HG03457 (cell line): ENCODE data around the gene TAS2R40.
"Not testable (repeated sequence)": the region's sequence is repeated elsewhere in the genome, so short reads cannot be mapped to it uniquely, and the experiment has no call there.

Source experiments
- ATAC-seq: cut with Tn5 transposase; IDR thresholded peaks from one replicate; pipeline ENCODE4 v1.9.1; 2021; ENCODE audit warnings: moderate number of reproducible peaks; ENCODE audit not compliant: unreplicated experiment

Gene TAS2R40

DNA sequence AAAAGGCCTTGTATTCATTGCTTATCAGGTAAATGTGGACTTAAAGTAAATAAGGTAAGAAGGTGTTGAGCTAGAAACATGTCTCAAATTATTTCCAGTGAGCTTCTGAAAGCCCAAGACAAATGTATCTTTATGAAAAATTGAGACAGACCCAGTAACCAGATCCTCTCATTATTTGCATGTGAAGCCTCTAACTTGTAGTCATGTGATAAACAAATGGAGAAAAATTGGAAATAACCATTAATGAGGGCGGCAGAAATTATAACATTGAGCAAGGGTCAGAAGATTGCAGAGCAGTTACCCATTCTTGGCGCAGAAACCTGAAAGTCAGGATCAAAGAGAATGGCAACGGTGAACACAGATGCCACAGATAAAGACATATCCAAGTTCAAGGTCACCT, at the start of gene TAS2R40:
TSS of gene TAS2R40 (plus strand) at position 301 of the 400 bp plus-strand sequence. CDS start at position 343, 42 bp downstream.
- ATAC-seq = no peak

DNA sequence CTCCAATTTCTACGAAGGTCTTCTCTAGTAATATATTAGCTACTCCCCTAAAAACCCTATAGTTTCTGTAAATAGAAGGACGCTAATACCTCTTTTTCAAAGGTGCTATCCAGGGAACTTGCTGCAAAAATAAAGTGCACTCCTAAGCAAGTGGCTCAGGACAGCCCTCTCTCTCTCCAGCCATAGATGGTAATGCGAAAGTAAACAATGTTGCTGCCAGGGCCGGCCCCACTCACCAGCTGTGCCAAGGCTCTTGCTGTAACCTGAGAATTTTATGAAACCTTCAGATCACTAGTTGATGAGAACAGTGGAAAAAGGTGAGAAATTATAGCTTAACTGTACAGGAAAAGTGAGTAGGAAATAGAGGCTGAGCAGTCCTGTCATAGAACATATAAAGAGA, 49.5 kb upstream of the TAS2R40 start:
- no peak for ATAC-seq

DNA sequence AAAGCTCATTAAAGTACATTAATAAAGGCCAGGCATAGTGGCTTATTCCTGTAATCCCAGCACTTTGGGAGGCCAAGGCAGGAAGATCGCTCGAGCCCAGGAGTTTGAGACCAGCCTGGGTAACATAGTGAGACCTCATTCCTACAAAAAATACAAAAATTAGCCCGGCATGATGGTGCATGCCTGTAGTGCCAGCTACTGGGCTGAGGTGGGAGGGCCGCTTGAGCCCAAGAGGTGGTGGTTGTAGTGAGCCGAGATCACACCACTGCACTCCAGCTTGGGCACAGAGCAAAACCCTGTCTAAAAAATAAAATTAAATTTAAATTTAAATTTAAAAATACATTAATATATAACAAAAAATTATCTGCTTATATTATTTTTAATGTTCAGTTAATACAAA, 45.7 kb upstream of the TAS2R40 start:
- ATAC-seq = no peak

DNA sequence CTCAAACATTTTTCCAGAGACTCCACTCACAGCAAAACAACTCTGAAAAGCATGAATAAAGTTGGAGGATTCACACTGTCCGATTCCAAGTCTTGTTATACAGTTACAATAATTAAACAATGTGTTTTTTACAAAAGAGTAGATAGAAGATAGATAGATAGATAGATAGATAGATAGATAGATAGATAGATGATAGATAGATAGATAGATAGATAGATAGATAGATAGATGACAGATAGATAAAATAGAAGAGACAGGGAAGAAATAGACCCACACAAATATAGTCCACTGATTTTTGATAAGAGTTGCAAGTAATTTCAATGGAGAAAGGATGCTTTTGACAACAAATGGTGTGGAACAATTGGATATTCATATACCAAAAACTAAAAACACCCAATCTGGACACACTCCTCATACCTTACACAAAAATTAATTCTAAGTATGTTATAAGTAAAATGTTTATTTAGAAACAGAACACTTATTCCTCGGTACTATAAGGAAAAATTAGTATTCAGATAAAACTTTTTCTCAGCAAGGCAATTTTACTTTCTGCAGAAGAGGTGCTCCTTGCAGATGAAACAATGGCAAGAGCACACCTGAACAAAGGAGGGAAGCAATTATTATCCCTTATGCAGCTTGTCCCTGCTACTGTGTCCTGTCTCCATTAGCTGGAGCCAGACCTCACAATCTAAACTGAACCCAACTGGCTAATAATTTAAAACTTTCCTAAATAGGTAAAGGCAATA, 44.3 kb upstream of the TAS2R40 start:
- no peak for ATAC-seq

DNA sequence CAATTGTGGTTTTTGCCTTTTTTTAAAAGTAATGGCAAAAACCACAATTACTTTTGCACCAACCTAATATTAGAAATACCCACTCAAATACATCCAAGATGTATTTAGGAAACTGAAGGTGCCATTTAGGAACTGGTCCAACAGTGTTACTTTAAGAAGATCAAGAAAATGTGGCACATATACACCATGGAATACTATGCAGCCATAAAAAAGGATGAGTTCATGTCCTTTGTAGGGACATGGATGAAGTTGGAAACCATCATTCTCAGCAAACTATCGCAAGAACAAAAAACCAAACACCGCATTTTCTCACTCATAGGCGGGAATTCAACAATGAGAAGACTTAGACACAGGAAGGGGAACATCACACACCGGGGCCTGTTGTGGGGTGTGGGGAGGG, 41.1 kb upstream of the TAS2R40 start:
- ATAC-seq = not testable (repeated sequence)

DNA sequence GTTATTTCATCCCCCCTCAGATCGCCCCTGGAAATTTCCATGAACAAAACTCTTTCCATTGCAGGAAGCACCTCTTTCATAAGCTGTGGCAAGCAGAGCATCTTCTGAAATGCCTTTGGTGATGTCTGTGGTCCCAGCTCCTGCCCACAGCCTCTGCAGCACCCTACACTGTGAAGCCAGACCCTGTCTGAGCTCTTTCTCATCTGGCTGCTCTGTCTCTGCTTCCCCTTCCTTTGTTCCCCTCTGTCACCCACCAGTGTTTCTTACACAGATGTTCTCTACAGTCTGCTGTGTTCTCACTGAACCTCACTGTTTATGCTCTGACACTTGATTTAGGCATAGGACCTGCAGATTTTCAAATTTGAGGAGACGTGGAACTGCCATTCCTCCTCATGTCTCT, 40.5 kb upstream of the TAS2R40 start:
- ATAC-seq = no peak

DNA sequence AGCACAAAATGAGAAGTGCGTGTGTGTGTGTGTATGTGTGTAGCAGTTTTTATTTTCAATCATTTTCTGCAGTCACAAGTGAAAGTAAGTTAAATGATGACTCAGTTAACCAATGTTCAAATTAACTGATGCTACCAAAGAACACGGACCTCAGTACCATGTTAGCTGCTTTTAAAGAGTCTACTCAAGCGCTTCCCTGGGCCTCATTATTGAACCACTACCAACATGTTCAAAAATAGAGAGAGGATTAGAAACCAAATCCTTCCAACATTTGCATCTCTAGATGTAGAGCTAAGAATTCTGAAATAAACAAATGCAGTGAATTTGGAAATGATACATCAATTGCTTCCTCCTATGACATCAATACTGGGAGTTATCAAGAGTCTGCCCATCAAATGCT, 38.8 kb upstream of the TAS2R40 start, which contains the start of gene TAS2R39:
TSS of gene TAS2R39 (plus strand) at position 396 of the 400 bp plus-strand sequence. CDS start at position 396, 0 bp downstream.
- no peak for ATAC-seq

DNA sequence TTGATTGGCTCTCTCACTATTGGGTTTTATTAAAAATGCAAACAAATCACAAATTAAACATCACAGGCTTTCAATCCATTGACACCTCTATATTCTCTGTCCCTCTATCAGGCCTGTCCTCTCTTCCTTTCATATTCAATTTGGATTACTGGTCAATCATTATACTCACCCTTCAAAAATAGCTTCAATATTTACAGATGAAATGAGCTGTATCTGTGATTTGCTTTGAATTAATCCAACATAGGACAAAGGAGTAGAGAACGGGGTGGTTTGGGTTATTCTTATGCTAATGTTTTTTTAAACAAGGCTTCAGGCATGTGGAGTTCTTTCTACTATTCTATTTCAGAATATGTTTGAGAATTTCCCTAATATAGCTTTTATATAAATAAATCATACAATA, 36.3 kb upstream of the TAS2R40 start:
- ATAC-seq = no peak

DNA sequence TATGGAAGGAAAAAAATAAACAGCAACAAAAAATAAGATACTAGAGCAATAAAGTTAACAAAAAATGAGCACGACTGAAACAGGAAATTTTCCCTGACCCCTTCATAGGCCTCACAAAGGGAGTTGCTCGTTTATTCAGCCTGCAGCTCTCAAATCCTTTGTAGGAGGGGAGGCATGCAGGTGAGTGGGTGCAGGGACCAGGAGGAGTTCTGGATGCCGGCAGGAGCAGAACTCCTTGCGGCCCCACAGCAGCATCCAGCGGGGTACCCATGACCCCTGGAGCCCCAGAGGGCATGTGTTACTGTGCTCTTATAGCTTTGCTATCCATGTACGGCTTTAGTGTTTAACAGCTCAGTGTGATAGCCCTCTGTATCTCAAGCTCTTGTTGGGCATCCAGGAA, 32.8 kb upstream of the TAS2R40 start:
- ATAC-seq = no peak

DNA sequence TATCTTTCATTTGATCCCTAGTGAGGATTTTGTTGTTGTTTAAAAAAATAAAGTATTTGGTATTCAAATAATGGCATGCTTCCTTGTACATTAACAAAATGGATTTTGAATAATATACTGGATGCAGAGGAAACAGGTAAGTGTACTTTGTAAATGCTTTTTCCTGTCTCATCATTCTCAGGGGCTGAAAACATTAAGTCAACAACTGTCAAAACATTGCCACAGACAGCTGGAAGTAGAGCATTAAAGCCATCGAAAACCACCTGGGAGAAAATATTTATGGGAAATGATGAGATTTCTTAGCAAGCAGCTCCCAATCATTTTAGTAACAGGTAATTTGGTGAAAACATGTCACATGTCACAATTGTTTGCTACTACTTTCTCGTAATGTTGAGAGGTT, 28.0 kb upstream of the TAS2R40 start:
- no peak for ATAC-seq

DNA sequence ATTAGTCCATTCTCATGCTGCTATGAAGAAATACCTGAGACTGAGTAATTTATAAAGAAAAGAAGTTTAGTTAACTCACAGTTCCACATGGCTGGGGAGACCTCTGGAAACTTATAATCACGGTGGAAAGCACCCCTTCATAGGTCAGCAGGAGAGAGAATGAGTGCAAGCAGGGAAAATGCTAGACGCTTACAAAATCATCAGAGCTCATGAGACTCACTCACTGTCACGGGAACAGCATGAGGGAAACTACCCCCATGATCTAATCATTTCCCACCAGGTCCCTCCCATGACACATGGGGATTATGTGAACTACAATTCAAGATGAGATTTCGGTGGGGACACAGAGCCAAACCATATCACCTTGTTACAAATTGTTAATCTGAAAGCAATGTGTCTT, 22.8 kb upstream of the TAS2R40 start:
- ATAC-seq = no peak

DNA sequence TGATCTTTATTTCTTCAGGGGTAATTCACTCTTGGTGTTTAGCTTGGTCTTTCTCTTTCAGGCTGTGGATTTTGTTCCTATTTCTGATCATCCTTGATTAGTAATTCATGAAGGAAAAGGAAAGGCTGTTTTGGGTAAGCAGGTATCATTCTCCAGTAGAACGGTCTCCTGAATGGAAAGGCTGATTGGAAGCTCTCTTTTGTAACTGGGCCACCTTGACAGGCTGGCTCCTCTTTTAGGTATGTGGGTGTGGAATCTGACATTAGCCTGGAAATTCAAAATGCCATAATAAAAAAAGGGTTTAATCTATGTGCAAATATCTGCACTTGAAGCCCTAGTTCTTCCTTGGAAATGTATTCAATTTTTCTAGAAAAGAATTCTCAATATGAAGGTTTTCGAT, 19.7 kb upstream of the TAS2R40 start:
- no peak for ATAC-seq

DNA sequence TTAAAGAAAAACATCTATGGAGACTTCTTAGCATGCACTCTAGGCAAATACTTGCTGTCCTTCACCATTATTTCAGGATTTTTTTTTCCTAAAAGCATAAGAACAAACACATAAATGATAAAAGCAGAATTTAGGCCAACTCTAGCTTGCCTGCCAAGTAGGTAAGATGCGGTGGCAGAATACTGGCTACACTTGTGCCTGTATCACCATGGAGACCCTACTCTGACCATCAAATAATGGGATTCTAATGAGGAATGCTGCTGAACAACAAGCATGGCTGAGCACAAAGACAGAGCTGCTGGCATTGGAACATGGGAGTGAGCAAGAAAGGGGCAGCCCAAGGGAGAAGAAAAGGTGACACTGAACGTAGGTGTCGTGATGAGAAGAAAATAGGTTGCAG, 18.5 kb upstream of the TAS2R40 start:
- no peak for ATAC-seq

DNA sequence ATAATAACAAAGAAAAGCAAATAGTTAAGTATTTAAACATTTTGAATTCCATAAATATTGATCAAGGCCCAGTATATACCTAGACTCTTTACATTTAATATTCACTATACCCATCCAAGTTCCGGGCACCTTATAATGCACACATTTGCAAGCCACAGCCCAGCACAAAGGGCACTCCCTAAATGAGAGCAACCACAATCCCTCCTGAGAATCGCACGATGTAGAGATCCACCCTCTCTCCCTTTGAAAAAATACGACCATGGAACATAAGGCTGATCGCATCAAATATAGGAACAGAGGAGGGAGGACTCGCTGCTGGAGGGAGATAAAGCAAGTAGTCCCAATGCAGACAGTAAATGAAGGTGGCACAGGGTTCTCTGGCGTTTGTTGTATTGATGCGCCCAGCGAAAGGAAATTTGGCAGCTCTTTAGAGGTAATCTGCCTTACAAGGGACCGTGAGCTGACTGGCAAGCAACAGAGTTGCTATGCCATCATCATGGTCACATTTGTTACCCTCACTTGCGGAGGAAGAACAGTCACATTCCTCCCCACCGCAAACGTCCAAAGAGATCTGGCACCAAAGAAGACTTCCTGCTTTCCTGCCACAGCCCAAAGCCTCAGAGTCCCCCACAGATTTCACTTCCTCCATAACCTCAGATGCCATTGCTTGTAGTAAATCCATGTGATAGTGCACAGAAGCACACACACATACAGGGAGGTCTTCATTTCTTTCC, 16.1 kb upstream of the TAS2R40 start:
- ATAC-seq = peak; percentile 88

DNA sequence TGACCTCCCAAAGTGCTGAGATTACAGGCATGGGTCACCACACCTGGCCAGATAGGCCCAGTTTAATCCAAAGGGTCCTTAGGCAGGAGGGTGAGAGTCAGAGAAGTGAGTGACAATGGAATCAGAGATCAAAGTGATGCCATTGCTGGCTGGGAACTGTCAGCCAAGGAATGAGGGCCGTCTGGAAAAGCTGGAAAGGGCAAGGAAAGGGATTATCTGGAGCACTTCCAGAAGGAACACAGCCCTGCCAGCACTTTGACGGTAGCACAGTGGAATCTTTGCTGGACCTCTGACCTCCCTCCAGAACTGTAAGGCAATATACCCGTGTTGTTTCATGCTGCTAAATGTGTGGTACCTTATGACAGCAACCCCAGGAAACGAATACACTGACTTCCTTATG, 11.3 kb upstream of the TAS2R40 start:
- ATAC-seq = no peak

DNA sequence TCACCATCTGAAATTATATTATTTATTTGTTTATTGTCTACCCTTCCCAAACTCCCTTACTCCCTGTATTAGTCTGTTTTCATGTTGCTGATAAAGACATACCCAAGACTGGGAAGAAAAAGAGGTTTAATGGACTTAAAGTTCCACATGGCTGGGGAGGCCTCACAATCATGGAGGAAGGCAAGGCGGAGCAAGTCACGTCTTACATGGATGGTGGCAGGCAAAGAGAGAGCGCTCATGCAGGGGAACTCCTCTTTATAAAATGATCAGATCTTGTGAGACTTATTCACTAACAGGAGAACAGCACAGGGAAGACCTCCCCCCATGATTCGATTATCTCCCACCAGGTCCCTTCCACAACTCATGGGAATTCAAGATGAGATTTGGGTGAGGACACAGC, 8.4 kb upstream of the TAS2R40 start:
- not testable (repeated sequence) for ATAC-seq

DNA sequence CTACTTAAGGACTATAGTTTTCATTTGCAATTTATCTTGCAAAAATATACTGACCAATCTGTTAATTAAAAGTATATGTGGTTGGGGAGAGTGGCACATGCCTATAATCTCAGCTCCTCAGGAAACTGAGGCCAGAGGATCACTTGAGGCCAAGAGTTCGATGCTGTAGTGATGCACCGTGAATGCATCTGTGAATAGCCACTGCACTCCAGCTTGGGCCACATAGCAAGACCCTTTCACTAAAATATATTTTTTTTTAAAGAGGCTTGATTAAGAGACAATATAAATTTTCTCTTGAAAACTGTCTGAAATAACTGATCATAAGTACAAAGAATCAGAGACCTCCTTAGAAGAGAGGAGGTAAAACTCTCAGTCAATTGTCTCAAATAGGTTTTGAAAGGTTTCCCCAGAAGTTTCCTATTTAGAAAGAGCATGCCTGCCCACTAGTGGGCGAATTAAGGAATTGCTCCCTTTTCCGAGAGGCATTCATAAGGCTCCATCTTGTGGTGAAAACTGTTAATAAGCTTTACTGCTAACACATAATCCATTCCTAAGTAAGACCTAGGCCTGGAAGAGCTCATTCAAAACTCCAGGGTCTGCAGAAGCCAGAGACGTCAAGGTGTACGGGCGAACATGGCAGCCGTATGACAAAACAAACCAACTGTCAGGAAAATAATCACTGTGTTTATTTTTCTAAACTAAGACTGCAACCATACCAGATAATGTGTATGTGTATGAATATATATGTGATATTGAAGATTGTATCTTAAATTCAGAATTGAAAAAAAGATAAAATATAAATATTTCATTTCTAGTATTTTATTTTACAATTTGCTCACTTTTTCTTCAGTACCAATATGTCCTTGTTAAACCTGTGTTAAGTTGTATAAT, 6.8 kb upstream of the TAS2R40 start:
- peak; percentile 64 for ATAC-seq

DNA sequence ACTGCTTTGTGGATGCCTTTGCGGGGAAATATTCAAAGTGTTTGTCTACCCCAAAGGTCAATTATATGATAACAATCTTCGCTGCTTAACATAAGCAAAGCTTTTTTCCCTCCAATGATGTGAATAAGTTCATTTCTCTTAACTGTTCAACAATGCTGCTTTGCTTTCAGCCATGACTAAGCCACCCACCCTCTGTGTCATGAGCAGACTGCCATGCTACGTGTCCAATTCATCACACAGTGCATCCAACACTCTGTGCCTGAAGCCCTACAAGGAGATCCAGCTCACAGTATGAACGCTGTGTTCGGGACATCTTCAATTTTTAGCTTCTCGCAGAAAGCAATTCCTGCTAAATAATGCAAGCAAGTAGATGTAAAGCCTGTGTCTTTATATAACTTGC, 5.7 kb upstream of the TAS2R40 start:
- no peak for ATAC-seq

DNA sequence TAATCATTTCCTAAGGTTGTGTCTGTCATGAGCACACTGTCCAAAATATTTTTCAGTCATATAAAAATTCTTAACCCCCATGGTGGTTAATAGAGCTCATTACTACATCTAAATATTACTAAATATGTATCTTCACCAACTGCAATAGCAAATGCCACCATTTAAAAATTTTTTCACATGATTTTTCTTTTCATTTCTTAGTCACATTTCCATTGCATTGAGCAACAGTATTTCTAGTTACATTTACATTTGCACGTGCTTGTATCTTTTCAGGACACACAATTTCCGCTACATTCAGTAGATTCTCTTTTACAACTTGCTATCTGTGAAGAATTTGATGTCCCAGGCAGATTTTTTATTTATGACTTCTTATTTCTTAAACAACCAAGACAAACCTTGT, 5.2 kb upstream of the TAS2R40 start:
- ATAC-seq = no peak

DNA sequence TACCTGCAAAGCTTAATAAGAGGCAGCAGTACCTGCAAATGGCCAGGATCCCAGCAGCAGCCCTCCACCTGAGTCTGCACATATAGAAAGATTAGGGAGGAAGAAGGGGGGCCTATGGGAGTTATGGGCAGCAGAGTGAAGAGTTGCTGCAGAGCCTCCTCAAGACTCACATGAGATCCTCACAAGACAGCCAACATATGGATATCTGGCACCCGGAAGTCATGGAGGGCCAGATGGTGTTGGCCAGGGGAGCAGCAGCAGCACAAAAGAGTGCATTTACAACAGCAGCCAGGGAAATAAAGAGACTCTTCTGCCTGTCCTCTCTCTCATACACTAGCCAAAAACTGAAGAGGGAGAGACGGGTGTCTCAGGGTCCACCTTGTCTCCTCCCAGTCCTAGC, 4.0 kb upstream of the TAS2R40 start:
- no peak for ATAC-seq

DNA sequence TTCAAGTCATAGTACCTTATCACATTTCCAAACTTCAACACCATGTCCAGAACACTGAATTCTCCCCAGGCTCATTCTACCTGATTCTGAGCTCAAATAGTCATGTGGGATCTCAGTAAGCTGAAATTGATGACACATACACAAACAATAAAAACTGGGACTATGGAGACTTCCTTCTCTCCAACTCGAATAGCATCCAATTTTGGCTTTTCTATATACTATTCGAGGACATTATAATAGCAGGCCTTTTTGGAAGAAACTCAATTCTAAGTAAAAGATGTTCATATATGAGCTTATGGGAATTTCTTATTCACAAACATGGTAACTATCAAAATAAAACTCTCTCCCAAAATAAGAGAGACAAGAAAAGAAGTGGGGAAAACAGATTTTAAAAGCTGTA, 551 bp upstream of the TAS2R40 start:
- no peak for ATAC-seq
